Upper lobe of left lung (tissue), 4 donors: ENCODE data around the gene KIR3DL1.

Experiments
- CTCF ChIP-seq, 6 experiments: fragments of 450-650 bp in 4 of 6; fragments of 200-600 bp in 2 of 6; sonication (generic) in 2 of 6; IDR thresholded peaks; one replicate each; pipeline ENCODE4 v1.5.1; 2016 to 2019; ENCODE audit warnings: antibody characterized with exemption in 6 of 6
- EP300 ChIP-seq, 4 donors: sonication (generic); formaldehyde crosslinking; IDR thresholded peaks; one replicate each; pipeline ENCODE4 v1.5.1; 2017; ENCODE audit warnings: antibody characterized with exemption in 4 of 4, control low read depth in 2 of 4
- POLR2A ChIP-seq, 4 donors: fragments of 450-650 bp; IDR thresholded peaks; one replicate each; pipeline ENCODE4 v1.5.1; 2016 to 2017; ENCODE audit warnings: antibody characterized with exemption in 4 of 4, mild to moderate bottlenecking in 2 of 4
- POLR2AphosphoS5 ChIP-seq, 2 donors: sonication (generic); formaldehyde crosslinking; IDR thresholded peaks; one replicate each; pipeline ENCODE4 v1.5.1; 2017; ENCODE audit warnings: antibody characterized with exemption in 2 of 2

GRCh38 chr19:54805665-54806515 is 10.4 kb upstream of the KIR3DL1 start:
- TF ChIP-seq CTCF (IDR thresholded peaks at IDR 0.05), result no peak
- TF ChIP-seq POLR2A (IDR thresholded peaks at IDR 0.05), result no peak
- TF ChIP-seq POLR2AphosphoS5 (IDR thresholded peaks at IDR 0.05), result no peak
- TF ChIP-seq EP300 (IDR thresholded peaks at IDR 0.05), result no peak
